ENCODE results near the gene TEX14.
"Not testable (repeated sequence)": the region's sequence is repeated elsewhere in the genome, so short reads cannot be mapped to it uniquely, and the experiment has no call there.

TEX14 gene

GRCh38 chr17:58585554-58585953, 106.3 kb downstream of the TEX14 start:
- Histone ChIP-seq H3K36me3 (replicated peaks) (no peaks in the 10 kb centered on the region), H3K4me3 (ENCODE audit: low read depth, low read length) (no peak overlapping the region), H3K27me3 (replicated peaks) (no peaks in the 10 kb centered on the region), H3K27ac (no peak overlapping the region)
- DNase-seq, result no peak
- in situ Hi-C loops (cut with HindIII; ENCODE audit: low pct_ligation_motif_present, low sequenced_read_pairs), result no loop called here
- TF ChIP-seq CTCF (IDR thresholded peaks at IDR 0.05; ENCODE audit: low read depth, low read length, missing control alignments), result no peak

DNA sequence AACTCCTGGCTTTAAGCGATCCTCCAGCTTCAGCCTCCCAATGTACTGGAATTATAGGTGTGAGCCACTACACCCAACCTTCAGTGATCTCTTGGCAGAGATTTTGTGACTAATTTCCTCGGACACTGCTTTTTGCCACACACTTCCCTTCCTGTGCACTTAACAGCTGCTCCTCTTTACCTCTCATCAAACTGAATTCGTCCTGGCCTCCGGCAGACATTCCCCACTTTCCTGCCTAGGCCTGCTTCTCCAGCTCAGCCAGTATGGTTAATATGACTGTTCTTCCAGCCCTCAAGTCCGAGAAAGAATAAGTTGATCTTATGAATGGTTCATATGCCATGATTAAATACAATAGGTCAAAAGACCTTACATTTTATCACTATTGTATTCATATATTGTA, 108.4 kb downstream of the TEX14 start:
- Histone ChIP-seq H3K27me3 (replicated peaks) (no peaks in the 10 kb centered on the region), H3K27ac (no peak overlapping the region), H3K4me3 (ENCODE audit: low read depth, low read length) (no peak overlapping the region), H3K36me3 (replicated peaks) (no peaks in the 10 kb centered on the region)
- in situ Hi-C loops (cut with HindIII; ENCODE audit: low pct_ligation_motif_present, low sequenced_read_pairs), result no loop called here
- TF ChIP-seq CTCF (IDR thresholded peaks at IDR 0.05; ENCODE audit: low read depth, low read length, missing control alignments), result no peak
- DNase-seq, result no peak

DNA sequence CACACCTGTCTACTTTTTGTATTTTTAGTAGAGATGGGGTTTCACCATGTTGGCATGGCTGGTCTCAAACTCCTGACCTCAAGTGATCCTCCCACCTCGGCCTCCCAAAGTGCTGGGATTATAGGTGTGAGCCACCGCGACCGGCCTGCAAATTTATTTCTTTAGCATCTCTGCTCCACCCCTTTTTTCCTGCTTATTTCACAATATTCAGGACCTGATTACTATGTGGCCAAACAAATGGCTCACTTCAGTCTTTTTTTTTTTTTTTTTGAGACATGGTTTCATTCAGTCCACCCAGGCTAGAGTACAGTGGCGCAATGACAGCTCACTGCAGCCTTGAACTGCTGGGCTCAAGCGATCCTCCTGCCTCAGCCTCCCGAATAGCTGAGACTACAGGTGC, 109.1 kb downstream of the TEX14 start:
- H3K36me3 ChIP-seq (replicated peaks); DNase-seq; H3K4me3 ChIP-seq (ENCODE audit: low read depth, low read length); in situ Hi-C loops (cut with HindIII; ENCODE audit: low pct_ligation_motif_present, low sequenced_read_pairs); H3K27ac ChIP-seq; H3K27me3 ChIP-seq (replicated peaks): not testable (repeated sequence)

GRCh38 chr17:58580671-58581070, 111.2 kb downstream of the TEX14 start:
- H3K4me3 ChIP-seq (ENCODE audit: low read depth, low read length), result no peak overlapping the region
- H3K27ac ChIP-seq, result no peak overlapping the region
- H3K27me3 ChIP-seq (replicated peaks), result no peaks in the 10 kb centered on the region
- H3K36me3 ChIP-seq (replicated peaks), result no peaks in the 10 kb centered on the region
- no peak for TF ChIP-seq CTCF (IDR thresholded peaks at IDR 0.05; ENCODE audit: low read depth, low read length, missing control alignments)
- in situ Hi-C loops (cut with HindIII; ENCODE audit: low pct_ligation_motif_present, low sequenced_read_pairs), result no loop called here
- DNase-seq, result no peak

DNA sequence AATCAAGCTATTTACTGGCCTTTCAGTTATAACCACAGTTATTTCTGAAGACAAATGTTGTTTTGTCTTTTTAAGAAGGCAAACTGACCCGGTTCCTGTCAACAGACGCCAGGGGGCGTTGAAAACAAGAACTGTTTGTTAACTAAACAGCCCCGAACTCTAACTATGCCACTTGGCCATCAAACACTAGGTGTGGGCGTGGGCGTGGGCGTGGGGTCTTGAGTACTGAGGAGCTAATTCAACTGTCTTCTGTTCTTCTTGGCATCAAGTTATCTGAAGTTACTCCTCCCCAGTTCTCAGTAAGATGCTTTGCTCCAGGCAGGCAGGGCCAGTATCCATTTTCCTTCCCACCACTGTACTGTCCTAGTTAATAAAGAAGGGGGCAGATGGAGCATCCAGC, 114.1 kb downstream of the TEX14 start:
- DNase-seq, result peak; percentile 33
- no peak overlapping the region for H3K4me3 ChIP-seq (ENCODE audit: low read depth, low read length)
- no peaks in the 10 kb centered on the region for H3K27me3 ChIP-seq (replicated peaks)
- in situ Hi-C loops (cut with HindIII; ENCODE audit: low pct_ligation_motif_present, low sequenced_read_pairs), result no loop called here
- peak; percentile 85 for TF ChIP-seq CTCF (IDR thresholded peaks at IDR 0.05; ENCODE audit: low read depth, low read length, missing control alignments)
- H3K27ac ChIP-seq, result no peak overlapping the region
- H3K36me3 ChIP-seq (replicated peaks), result no peaks in the 10 kb centered on the region

DNA sequence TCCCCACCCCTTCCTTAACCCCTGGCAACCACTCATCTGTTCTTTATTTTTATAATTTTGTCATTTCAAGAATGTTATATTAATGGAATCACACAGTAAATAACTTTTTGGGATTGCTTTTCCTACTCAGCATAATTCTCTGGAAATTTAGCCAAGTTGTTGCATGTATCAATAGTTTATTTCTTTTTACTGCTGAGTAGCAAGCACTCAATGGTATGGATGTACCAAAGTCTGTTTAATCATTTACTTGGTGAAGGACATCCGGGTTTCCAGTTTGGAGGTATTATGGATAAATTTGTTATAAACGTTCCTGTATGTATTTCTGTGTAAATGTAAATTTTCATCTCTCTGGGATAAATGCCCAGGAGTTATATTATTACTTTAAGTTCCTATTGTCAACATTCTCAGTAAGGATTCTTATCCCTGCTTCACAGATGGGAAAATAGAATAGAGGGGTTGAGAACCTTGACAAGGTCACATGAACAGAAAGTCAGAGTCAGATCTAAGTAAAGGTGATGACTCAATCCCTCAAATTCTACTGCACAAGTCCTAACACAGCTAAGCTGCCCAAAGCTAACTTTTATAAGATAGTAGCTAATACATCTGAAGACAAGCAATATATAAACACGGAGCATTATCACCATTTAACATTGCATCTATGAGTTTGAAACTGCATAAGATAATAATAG, 115.0 kb downstream of the TEX14 start:
- in situ Hi-C loops (cut with HindIII; ENCODE audit: low pct_ligation_motif_present, low sequenced_read_pairs), result no loop called here
- no peaks in the 10 kb centered on the region for H3K27me3 ChIP-seq (replicated peaks)
- no peaks in the 10 kb centered on the region for H3K36me3 ChIP-seq (replicated peaks)
- no peak overlapping the region for H3K4me3 ChIP-seq (ENCODE audit: low read depth, low read length)
- DNase-seq, result no peak
- TF ChIP-seq CTCF (IDR thresholded peaks at IDR 0.05; ENCODE audit: low read depth, low read length, missing control alignments), result no peak
- H3K27ac ChIP-seq, result no peak overlapping the region

Measured in brain microvascular endothelial cell (primary cell).